EL (cell line): Measurements from ENCODE around the gene CCDC15.

ENCODE experiments used
- DNase-seq: peaks from one replicate; pipeline ENCODE4 v3.0.0-alpha.2; 2016

The CCDC15 gene

GRCh38 chr11:125069008-125069407 is 115.0 kb downstream of the CCDC15 start:
- DNase-seq, result no peak

GRCh38 chr11:125069796-125070195 is 115.8 kb downstream of the CCDC15 start:
- peak; percentile 69 for DNase-seq

GRCh38 chr11:125070699-125071254 is 116.8 kb downstream of the CCDC15 start:
- peak; percentile 80 for DNase-seq

- DNase-seq, result peak; percentile 40
Measured at GRCh38 chr11:125071435-125071834, 117.4 kb downstream of the CCDC15 start.

- no peak for DNase-seq
Measured at GRCh38 chr11:125071846-125072217, 117.8 kb downstream of the CCDC15 start.

GRCh38 chr11:125072218-125072960 is 118.4 kb downstream of the CCDC15 start:
- no peak for DNase-seq

GRCh38 chr11:125072961-125073590 is 119.1 kb downstream of the CCDC15 start:
- DNase-seq, result no peak

- DNase-seq, result no peak
Measured at GRCh38 chr11:125073616-125074483, 119.8 kb downstream of the CCDC15 start.

GRCh38 chr11:125074511-125075241 is 120.7 kb downstream of the CCDC15 start:
- no peak for DNase-seq

- DNase-seq, result no peak
Measured at GRCh38 chr11:125075242-125075625, 121.2 kb downstream of the CCDC15 start.

- DNase-seq, result no peak
Measured at GRCh38 chr11:125075900-125076317, 121.9 kb downstream of the CCDC15 start.

- DNase-seq, result no peak
Measured at GRCh38 chr11:125076378-125076945, 122.5 kb downstream of the CCDC15 start.

GRCh38 chr11:125078016-125078415 is 124.0 kb downstream of the CCDC15 start:
- DNase-seq, result no peak

- no peak for DNase-seq
Measured at GRCh38 chr11:125078516-125079140, 124.6 kb downstream of the CCDC15 start.

- no peak for DNase-seq
Measured at GRCh38 chr11:125079151-125079877, 125.3 kb downstream of the CCDC15 start.

- no peak for DNase-seq
Measured at GRCh38 chr11:125079878-125080530, 126.0 kb downstream of the CCDC15 start.

- DNase-seq, result no peak
Measured at GRCh38 chr11:125080531-125080911, 126.5 kb downstream of the CCDC15 start.

- DNase-seq, result no peak
Measured at GRCh38 chr11:125081098-125081798, 127.2 kb downstream of the CCDC15 start.

- DNase-seq, result no peak
Measured at GRCh38 chr11:125082040-125082439, 128.0 kb downstream of the CCDC15 start.
